HEK293 (cell line): Measurements from ENCODE around the gene MAPKAP1.

ENCODE experiments used
- BCL11A ChIP-seq: fragments of 450-650 bp; formaldehyde crosslinking; IDR thresholded peaks from 2 replicates; pipeline ENCODE4 v1.5.1; 2016; ENCODE audit warnings: low read depth, missing biosample characterization, missing genetic modification characterization
- CTCF ChIP-seq: fragments of 450-650 bp; formaldehyde crosslinking; IDR thresholded peaks from 2 replicates; pipeline ENCODE4 v1.5.1; 2016; ENCODE audit warnings: missing biosample characterization, missing genetic modification characterization
- FEZF1 ChIP-seq: fragments of 450-650 bp; formaldehyde crosslinking; IDR thresholded peaks from 2 replicates; pipeline ENCODE4 v1.5.1; 2016; ENCODE audit warnings: missing biosample characterization, missing genetic modification characterization
- HIC1 ChIP-seq: fragments of 450-650 bp; formaldehyde crosslinking; IDR thresholded peaks from 2 replicates; pipeline ENCODE4 v1.5.1; 2016; ENCODE audit warnings: missing biosample characterization, missing genetic modification characterization
- KLF9 ChIP-seq: fragments of 450-650 bp; formaldehyde crosslinking; IDR thresholded peaks from 2 replicates; pipeline ENCODE4 v1.5.1; 2016; ENCODE audit warnings: missing biosample characterization, missing genetic modification characterization, low read depth
- TSHZ1 ChIP-seq: fragments of 450-650 bp; formaldehyde crosslinking; IDR thresholded peaks from 2 replicates; pipeline ENCODE4 v1.5.1; 2016; ENCODE audit warnings: missing biosample characterization, missing genetic modification characterization, borderline replicate concordance
- ZBTB20 ChIP-seq: fragments of 450-650 bp; formaldehyde crosslinking; IDR thresholded peaks from 2 replicates; pipeline ENCODE4 v1.5.1; 2016; ENCODE audit warnings: missing biosample characterization, missing genetic modification characterization
- ZBTB48 ChIP-seq: fragments of 450-650 bp; formaldehyde crosslinking; IDR thresholded peaks from 2 replicates; pipeline ENCODE4 v1.5.1; 2016; ENCODE audit warnings: missing biosample characterization, missing genetic modification characterization
- ZBTB8A ChIP-seq: fragments of 450-650 bp; formaldehyde crosslinking; IDR thresholded peaks from 2 replicates; pipeline ENCODE4 v1.5.1; 2016; ENCODE audit warnings: missing biosample characterization, missing genetic modification characterization
- ZEB2 ChIP-seq: fragments of 450-650 bp; formaldehyde crosslinking; IDR thresholded peaks from 2 replicates; pipeline ENCODE4 v1.5.1; 2016; ENCODE audit warnings: missing biosample characterization, missing genetic modification characterization
- ZFP3 ChIP-seq: fragments of 450-650 bp; formaldehyde crosslinking; IDR thresholded peaks from 2 replicates; pipeline ENCODE4 v1.5.1; 2016; ENCODE audit warnings: low read depth, missing biosample characterization, missing genetic modification characterization
- ZFP69B ChIP-seq: fragments of 450-650 bp; formaldehyde crosslinking; IDR thresholded peaks from 2 replicates; pipeline ENCODE4 v1.5.1; 2016; ENCODE audit warnings: missing biosample characterization, missing genetic modification characterization
- ZNF140 ChIP-seq: fragments of 450-650 bp; formaldehyde crosslinking; IDR thresholded peaks from 2 replicates; pipeline ENCODE4 v1.5.1; 2016; ENCODE audit warnings: missing biosample characterization, missing genetic modification characterization
- ZNF175 ChIP-seq: fragments of 450-650 bp; formaldehyde crosslinking; IDR thresholded peaks from 2 replicates; pipeline ENCODE4 v1.5.1; 2016; ENCODE audit warnings: missing biosample characterization, missing genetic modification characterization
- ZNF24 ChIP-seq: fragments of 450-650 bp; formaldehyde crosslinking; IDR thresholded peaks from 2 replicates; pipeline ENCODE4 v1.5.1; 2016; ENCODE audit warnings: missing biosample characterization, missing genetic modification characterization
- ZNF248 ChIP-seq: fragments of 450-650 bp; formaldehyde crosslinking; IDR thresholded peaks from 2 replicates; pipeline ENCODE4 v1.5.1; 2017; ENCODE audit warnings: missing biosample characterization, missing genetic modification characterization
- ZNF292 ChIP-seq: fragments of 450-650 bp; formaldehyde crosslinking; IDR thresholded peaks from 2 replicates; pipeline ENCODE4 v1.5.1; 2016; ENCODE audit warnings: low read depth, missing biosample characterization, missing genetic modification characterization, borderline replicate concordance
- ZNF37A ChIP-seq: fragments of 450-650 bp; IDR thresholded peaks from 2 replicates; pipeline ENCODE4 v1.5.1; 2018; ENCODE audit warnings: missing biosample characterization, missing genetic modification characterization
- ZNF391 ChIP-seq: fragments of 450-650 bp; formaldehyde crosslinking; IDR thresholded peaks from 2 replicates; pipeline ENCODE4 v1.5.1; 2016; ENCODE audit warnings: low read depth, missing biosample characterization, missing genetic modification characterization, borderline replicate concordance
- ZNF501 ChIP-seq: fragments of 450-650 bp; formaldehyde crosslinking; IDR thresholded peaks from 2 replicates; pipeline ENCODE4 v1.5.1; 2016; ENCODE audit warnings: missing biosample characterization, missing genetic modification characterization
- ZNF560 ChIP-seq: fragments of 450-650 bp; formaldehyde crosslinking; IDR thresholded peaks from 2 replicates; pipeline ENCODE4 v1.5.1; 2017; ENCODE audit warnings: missing biosample characterization, missing genetic modification characterization, borderline replicate concordance
- ZNF561 ChIP-seq: fragments of 450-650 bp; IDR thresholded peaks from 2 replicates; pipeline ENCODE4 v1.5.1; 2018; ENCODE audit warnings: missing biosample characterization, missing genetic modification characterization, borderline replicate concordance
- ZNF585B ChIP-seq: fragments of 450-650 bp; formaldehyde crosslinking; IDR thresholded peaks from 2 replicates; pipeline ENCODE4 v1.5.1; 2016; ENCODE audit warnings: missing biosample characterization, missing genetic modification characterization
- ZNF610 ChIP-seq: fragments of 450-650 bp; formaldehyde crosslinking; IDR thresholded peaks from 2 replicates; pipeline ENCODE4 v1.5.1; 2016; ENCODE audit warnings: missing biosample characterization, missing genetic modification characterization, borderline replicate concordance
- ZNF626 ChIP-seq: fragments of 450-650 bp; sonication (Bioruptor Pico); formaldehyde crosslinking; IDR thresholded peaks from 2 replicates; pipeline ENCODE4 v1.5.1; 2018; ENCODE audit warnings: missing biosample characterization, missing genetic modification characterization, inconsistent platforms
- ZNF639 ChIP-seq: fragments of 450-650 bp; formaldehyde crosslinking; IDR thresholded peaks from 2 replicates; pipeline ENCODE4 v1.5.1; 2016; ENCODE audit warnings: missing biosample characterization, missing genetic modification characterization
- ZNF670 ChIP-seq: fragments of 450-650 bp; formaldehyde crosslinking; IDR thresholded peaks from 2 replicates; pipeline ENCODE4 v1.5.1; 2016; ENCODE audit warnings: missing biosample characterization, missing genetic modification characterization, low read depth
- ZNF791 ChIP-seq: fragments of 450-650 bp; formaldehyde crosslinking; IDR thresholded peaks from 2 replicates; pipeline ENCODE4 v1.5.1; 2016; ENCODE audit warnings: missing biosample characterization, missing genetic modification characterization
- ZSCAN16 ChIP-seq: fragments of 450-650 bp; formaldehyde crosslinking; IDR thresholded peaks from 2 replicates; pipeline ENCODE4 v1.5.1; 2016; ENCODE audit warnings: missing biosample characterization, missing genetic modification characterization
- ZSCAN18 ChIP-seq: fragments of 450-650 bp; formaldehyde crosslinking; IDR thresholded peaks from 2 replicates; pipeline ENCODE4 v1.5.1; 2016; ENCODE audit warnings: missing biosample characterization, missing genetic modification characterization

Gene MAPKAP1

GRCh38 chr9:125749951-125750626, 43.1 kb upstream of the MAPKAP1 start (continued):
- TF ChIP-seq ZNF639 (tag by site-specific recombination) (peak; percentile 56; the same call in 1 of the 2 replicates), ZBTB20 (tag by site-specific recombination) (no peak), ZSCAN18 (tag by site-specific recombination) (no peak), ZNF501 (tag by site-specific recombination) (no peak), FEZF1 (tag by site-specific recombination) (peak; percentile 90), ZNF561 (tag by site-specific recombination) (0 out of 2 replicates have a peak, but pooled peaks have one; percentile 10), BCL11A (tag by site-specific recombination) (no peak), ZNF585B (no peak), ZSCAN16 (tag by site-specific recombination) (no peak), ZNF670 (tag by site-specific recombination) (no peak), ZBTB48 (no peak), HIC1 (no peak), ZNF248 (tag by site-specific recombination) (no peak), ZNF37A (no peak), CTCF (no peak), ZNF791 (no peak), ZBTB8A (tag by site-specific recombination) (no peak), ZNF140 (tag by site-specific recombination) (no peak), ZNF610 (tag by site-specific recombination) (no peak), ZNF292 (tag by site-specific recombination) (no peak), ZNF626 (tag by site-specific recombination) (no peak), ZNF560 (tag by site-specific recombination) (no peak), ZNF24 (no peak), ZFP3 (no peak), KLF9 (no peak), ZNF391 (tag by site-specific recombination) (no peak), ZNF175 (tag by site-specific recombination) (no peak), ZFP69B (tag by site-specific recombination) (no peak), TSHZ1 (tag by site-specific recombination) (no peak), ZEB2 (tag by site-specific recombination) (no peak)
